ENCODE results near the gene CTSK.

GRCh38 chr1:150764617-150765101 is 43.4 kb downstream of the CTSK start:
- TF ChIP-seq POLR2A (IDR thresholded peaks at IDR 0.05): no peak
- TF ChIP-seq CTCF (IDR thresholded peaks at IDR 0.05): no peak
- TF ChIP-seq EP300 (IDR thresholded peaks at IDR 0.05): no peak

Measured in tibial nerve (tissue), 4 donors.